HL-60 (cell line): Measurements from ENCODE around the gene DGLUCY.

Source experiments
- CTCF ChIP-seq: IDR thresholded peaks from one replicate; pipeline ENCODE4 v1.5.1; 2011; ENCODE audit warnings: low read length, control low read depth, inconsistent platforms; ENCODE audit not compliant: insufficient read depth
- GABPA ChIP-seq: IDR thresholded peaks from 2 replicates; pipeline ENCODE4 v1.6.1; 2012; ENCODE audit warnings: low read depth
- POLR2AphosphoS5 ChIP-seq: IDR thresholded peaks from 2 replicates; pipeline ENCODE4 v1.6.1; 2012; ENCODE audit warnings: low read depth
- REST ChIP-seq: IDR thresholded peaks from 2 replicates; pipeline ENCODE4 v1.6.1; 2012; ENCODE audit warnings: low read depth; ENCODE audit not compliant: insufficient replicate concordance
- SPI1 ChIP-seq: IDR thresholded peaks from 2 replicates; pipeline ENCODE4 v1.6.1; 2012; ENCODE audit warnings: low read depth, mild to moderate bottlenecking, borderline replicate concordance

- TF ChIP-seq CTCF = no peak
- TF ChIP-seq POLR2AphosphoS5 = no peak
- TF ChIP-seq REST = no peak
- no peak for TF ChIP-seq SPI1
- no peak for TF ChIP-seq GABPA
Measured at GRCh38 chr14:91143862-91144261, 30.0 kb downstream of the DGLUCY start.
